ENCODE measurements around the gene USP20. TPM values are rescaled to one million over a fixed set of nuclear protein-coding genes. Genes with fewer than 3 reads are reported as not detected.

Gene USP20
- total RNA-seq, 2 donors from 2014 or later = 24.4 to 25.8 TPM

DNA sequence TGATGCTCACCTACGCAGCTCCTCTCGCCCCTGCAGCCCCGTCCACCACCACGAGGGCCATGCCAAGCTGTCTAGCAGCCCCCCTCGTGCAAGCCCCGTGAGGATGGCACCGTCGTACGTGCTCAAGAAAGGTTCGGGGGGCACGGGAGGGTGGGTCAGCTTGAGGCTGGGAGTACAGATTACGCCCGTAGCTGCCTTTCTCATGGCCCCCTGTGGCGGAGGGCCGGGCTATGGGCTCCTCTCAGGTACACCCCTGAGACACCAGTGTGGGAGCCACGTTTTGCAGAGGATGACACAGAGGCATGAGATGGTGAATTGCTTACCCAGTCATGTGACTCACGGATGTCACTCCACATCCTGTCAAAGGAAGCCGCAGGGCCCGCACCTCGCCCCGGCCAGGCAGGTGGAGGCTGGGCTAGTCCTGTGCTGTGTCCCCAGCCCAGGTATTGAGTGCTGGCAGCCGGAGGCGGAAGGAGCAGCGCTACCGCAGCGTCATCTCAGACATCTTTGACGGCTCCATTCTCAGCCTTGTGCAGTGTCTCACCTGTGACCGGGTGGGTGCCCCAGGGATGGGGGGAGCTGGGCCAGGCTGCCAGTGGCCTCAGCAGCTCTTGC, 33.7 kb downstream of the USP20 start:
- H3K4me3 Mint-ChIP-seq = no peak overlapping the region
- no peak overlapping the region for H3K27ac ChIP-seq (ENCODE audit: low read depth, low read length)
- no peak for TF ChIP-seq CTCF (conservative IDR thresholded peaks at IDR 0.05)
- no peak overlapping the region for H3K9ac ChIP-seq (ENCODE audit: extremely low read depth, low read length, poor library complexity, severe bottlenecking)
- peaks cover 20% of the 10 kb centered on the region for H3K36me3 Mint-ChIP-seq (ENCODE audit: low read depth)
- no peaks in the 10 kb centered on the region for H3K9me3 ChIP-seq (ENCODE audit: control insufficient read depth, low read length)
- H3K4me3 ChIP-seq (ENCODE audit: low read length) = no peak overlapping the region
- no peaks in the 10 kb centered on the region for H3K4me1 ChIP-seq (ENCODE audit: control insufficient read depth, insufficient read depth, low read length)
- no peaks in the 10 kb centered on the region for H3K27me3 Mint-ChIP-seq (ENCODE audit: insufficient read depth)
- peaks cover 4% of the 10 kb centered on the region for H3K36me3 ChIP-seq (ENCODE audit: control insufficient read depth, insufficient read depth, low read length)
- DNase-seq = no peak
- H3K27me3 ChIP-seq (ENCODE audit: control insufficient read depth, insufficient read depth, low read length, poor library complexity, severe bottlenecking) = no peaks in the 10 kb centered on the region
- 94 to 97% methylated on average over 24 to 28 of the region's 28 CpGs for WGBS, 2 experiments (ENCODE audit: insufficient coverage in 1 of 2, insufficient read length in 1 of 2)
- no peaks in the 10 kb centered on the region for H3K9me3 Mint-ChIP-seq
- no peak overlapping the region for H3K27ac Mint-ChIP-seq
- H3K4me1 Mint-ChIP-seq = no peaks in the 10 kb centered on the region

DNA sequence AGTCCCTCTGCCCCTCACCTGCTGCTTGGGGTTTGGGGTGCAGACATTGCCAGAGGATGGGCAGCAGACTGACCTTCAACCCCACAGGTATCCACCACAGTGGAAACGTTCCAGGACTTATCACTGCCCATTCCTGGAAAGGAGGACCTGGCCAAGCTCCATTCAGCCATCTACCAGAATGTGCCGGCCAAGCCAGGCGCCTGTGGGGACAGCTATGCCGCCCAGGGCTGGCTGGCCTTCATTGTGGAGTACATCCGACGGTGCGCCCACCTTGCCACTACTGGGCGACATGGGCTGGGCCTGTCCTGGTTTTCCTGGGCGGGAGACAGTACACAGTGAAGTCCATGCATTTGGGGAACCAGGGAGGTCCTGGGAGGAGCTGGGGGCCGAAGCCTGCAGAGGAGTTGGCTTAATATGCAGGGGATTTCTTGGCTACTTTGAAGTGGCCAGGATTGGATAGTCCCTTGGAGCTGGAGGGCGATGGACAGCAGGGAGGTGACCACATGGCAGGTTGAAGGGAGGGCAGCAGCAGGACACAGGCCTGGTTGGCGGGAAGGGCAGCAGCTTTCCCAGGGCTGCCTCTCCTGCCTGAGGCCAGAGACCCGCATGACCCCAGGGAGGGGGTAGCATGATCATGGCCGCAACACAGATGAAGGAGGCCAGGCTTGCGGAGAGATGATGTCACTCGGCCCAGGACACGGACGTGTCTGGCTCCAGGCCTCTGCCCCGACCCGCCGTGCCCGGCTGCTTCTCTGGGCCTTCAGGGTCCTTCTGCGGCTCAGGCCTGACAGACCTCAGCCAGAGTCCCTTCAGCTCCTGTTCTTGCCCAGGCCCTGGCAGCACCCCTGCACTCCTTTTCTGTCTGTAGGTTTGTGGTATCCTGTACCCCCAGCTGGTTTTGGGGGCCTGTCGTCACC, 34.6 kb downstream of the USP20 start:
- Histone ChIP-seq H3K4me3 (ENCODE audit: low read length) (no peak overlapping the region), H3K36me3 (ENCODE audit: control insufficient read depth, insufficient read depth, low read length) (peaks cover 10% of the 10 kb centered on the region), H3K9me3 (ENCODE audit: control insufficient read depth, low read length) (no peaks in the 10 kb centered on the region), H3K9ac (ENCODE audit: extremely low read depth, low read length, poor library complexity, severe bottlenecking) (no peak overlapping the region), H3K27ac (ENCODE audit: low read depth, low read length) (no peak overlapping the region), H3K4me1 (ENCODE audit: control insufficient read depth, insufficient read depth, low read length) (no peaks in the 10 kb centered on the region), H3K27me3 (ENCODE audit: control insufficient read depth, insufficient read depth, low read length, poor library complexity, severe bottlenecking) (no peaks in the 10 kb centered on the region)
- no peak for TF ChIP-seq CTCF (conservative IDR thresholded peaks at IDR 0.05)
- DNase-seq = no peak
- no peaks in the 10 kb centered on the region for H3K9me3 Mint-ChIP-seq
- H3K27ac Mint-ChIP-seq = no peak overlapping the region
- H3K27me3 Mint-ChIP-seq (ENCODE audit: insufficient read depth) = no peaks in the 10 kb centered on the region
- H3K4me3 Mint-ChIP-seq = no peak overlapping the region
- H3K36me3 Mint-ChIP-seq (ENCODE audit: low read depth) = peaks cover 22% of the 10 kb centered on the region
- 93 to 97% methylated on average over 15 to 24 of the region's 24 CpGs for WGBS, 2 experiments (ENCODE audit: insufficient coverage in 1 of 2, insufficient read length in 1 of 2)
- no peaks in the 10 kb centered on the region for H3K4me1 Mint-ChIP-seq

GRCh38 chr9:129871046-129871445, 35.8 kb downstream of the USP20 start:
- WGBS, 2 experiments (ENCODE audit: insufficient coverage in 1 of 2, insufficient read length in 1 of 2) = 92 to 93% methylated on average over 8 to 10 of the region's 11 CpGs
- no peaks in the 10 kb centered on the region for H3K27me3 ChIP-seq (ENCODE audit: control insufficient read depth, insufficient read depth, low read length, poor library complexity, severe bottlenecking)
- H3K27ac Mint-ChIP-seq = no peak overlapping the region
- no peaks in the 10 kb centered on the region for H3K4me1 Mint-ChIP-seq
- no peaks in the 10 kb centered on the region for H3K4me1 ChIP-seq (ENCODE audit: control insufficient read depth, insufficient read depth, low read length)
- no peak overlapping the region for H3K9ac ChIP-seq (ENCODE audit: extremely low read depth, low read length, poor library complexity, severe bottlenecking)
- peaks cover 18% of the 10 kb centered on the region for H3K36me3 Mint-ChIP-seq (ENCODE audit: low read depth)
- no peak for TF ChIP-seq CTCF (conservative IDR thresholded peaks at IDR 0.05)
- DNase-seq = no peak
- H3K4me3 Mint-ChIP-seq = no peak overlapping the region
- H3K36me3 ChIP-seq (ENCODE audit: control insufficient read depth, insufficient read depth, low read length) = peaks cover 6% of the 10 kb centered on the region
- no peak overlapping the region for H3K4me3 ChIP-seq (ENCODE audit: low read length)
- no peaks in the 10 kb centered on the region for H3K27me3 Mint-ChIP-seq (ENCODE audit: insufficient read depth)
- H3K9me3 ChIP-seq (ENCODE audit: control insufficient read depth, low read length) = no peaks in the 10 kb centered on the region
- H3K27ac ChIP-seq (ENCODE audit: low read depth, low read length) = no peak overlapping the region
- no peaks in the 10 kb centered on the region for H3K9me3 Mint-ChIP-seq
